ENCODE measurements around the gene MRPL41.

DNA sequence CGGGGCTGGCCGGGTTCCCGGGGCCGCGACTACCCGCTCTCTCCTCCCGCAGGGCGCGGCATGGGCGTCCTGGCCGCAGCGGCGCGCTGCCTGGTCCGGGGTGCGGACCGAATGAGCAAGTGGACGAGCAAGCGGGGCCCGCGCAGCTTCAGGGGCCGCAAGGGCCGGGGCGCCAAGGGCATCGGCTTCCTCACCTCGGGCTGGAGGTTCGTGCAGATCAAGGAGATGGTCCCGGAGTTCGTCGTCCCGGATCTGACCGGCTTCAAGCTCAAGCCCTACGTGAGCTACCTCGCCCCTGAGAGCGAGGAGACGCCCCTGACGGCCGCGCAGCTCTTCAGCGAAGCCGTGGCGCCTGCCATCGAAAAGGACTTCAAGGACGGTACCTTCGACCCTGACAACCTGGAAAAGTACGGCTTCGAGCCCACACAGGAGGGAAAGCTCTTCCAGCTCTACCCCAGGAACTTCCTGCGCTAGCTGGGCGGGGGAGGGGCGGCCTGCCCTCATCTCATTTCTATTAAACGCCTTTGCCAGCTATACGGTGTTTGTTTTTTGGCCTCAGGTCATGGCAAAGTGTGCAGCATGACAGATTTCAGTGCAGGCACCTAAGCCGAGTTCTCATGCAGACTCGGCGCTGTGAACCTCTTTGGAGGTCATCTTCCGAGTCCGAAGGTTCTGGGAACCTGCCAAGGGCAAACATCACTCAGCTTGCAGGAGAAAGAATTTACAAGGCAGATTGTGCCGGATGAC, 516 bp downstream of the MRPL41 start:
- TF ChIP-seq, protein P1, sequence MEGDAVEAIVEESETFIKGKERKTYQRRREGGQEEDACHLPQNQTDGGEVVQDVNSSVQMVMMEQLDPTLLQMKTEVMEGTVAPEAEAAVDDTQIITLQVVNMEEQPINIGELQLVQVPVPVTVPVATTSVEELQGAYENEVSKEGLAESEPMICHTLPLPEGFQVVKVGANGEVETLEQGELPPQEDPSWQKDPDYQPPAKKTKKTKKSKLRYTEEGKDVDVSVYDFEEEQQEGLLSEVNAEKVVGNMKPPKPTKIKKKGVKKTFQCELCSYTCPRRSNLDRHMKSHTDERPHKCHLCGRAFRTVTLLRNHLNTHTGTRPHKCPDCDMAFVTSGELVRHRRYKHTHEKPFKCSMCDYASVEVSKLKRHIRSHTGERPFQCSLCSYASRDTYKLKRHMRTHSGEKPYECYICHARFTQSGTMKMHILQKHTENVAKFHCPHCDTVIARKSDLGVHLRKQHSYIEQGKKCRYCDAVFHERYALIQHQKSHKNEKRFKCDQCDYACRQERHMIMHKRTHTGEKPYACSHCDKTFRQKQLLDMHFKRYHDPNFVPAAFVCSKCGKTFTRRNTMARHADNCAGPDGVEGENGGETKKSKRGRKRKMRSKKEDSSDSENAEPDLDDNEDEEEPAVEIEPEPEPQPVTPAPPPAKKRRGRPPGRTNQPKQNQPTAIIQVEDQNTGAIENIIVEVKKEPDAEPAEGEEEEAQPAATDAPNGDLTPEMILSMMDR (IDR thresholded peaks at IDR 0.05): no peak
- no peak for TF ChIP-seq POLR2AphosphoS5 (IDR thresholded peaks at IDR 0.05)
- no peak for TF ChIP-seq EP300 (IDR thresholded peaks at IDR 0.05)
- TF ChIP-seq POLR2A (IDR thresholded peaks at IDR 0.05): no peak

All from gastroesophageal sphincter (tissue), 3 donors.